WTC11 (cell line): Measurements from ENCODE around the gene MIPEP. TPM values are rescaled to one million over a fixed set of nuclear protein-coding genes. Genes with fewer than 3 reads are reported as not detected.

ENCODE experiments used
- ATAC-seq: fragments of 200-7000 bp; cut with Tn5 transposase; 2 replicates; pipeline ENCODE4 v1.10.0; 2021; ENCODE audit warnings: mild to moderate bottlenecking, moderate library complexity
- CTCF ChIA-PET: fragments of 300-600 bp; sonication (Branson Sonifier 250); formaldehyde crosslinking; loops from one replicate; lab custom pipeline; 2021; ENCODE audit warnings: antibody characterized with exemption; lab: Charles Lee
- POLR2A ChIA-PET: fragments of 350-600 bp; sonication (Branson Sonifier 250); formaldehyde crosslinking; loops from one replicate; lab custom pipeline; 2021; ENCODE audit warnings: antibody characterized with exemption; lab: Charles Lee
- DNase-seq: peaks from one replicate; pipeline ENCODE4 v3.0.0; 2021; ENCODE audit warnings: low spot score
- H3K27ac Mint-ChIP-seq: 2 replicates; pipeline ENCODE4 v1.8.0; 2021; ENCODE audit warnings: mixed read lengths
- H3K27me3 Mint-ChIP-seq: 2 replicates; pipeline ENCODE4 v1.8.0; 2021; ENCODE audit warnings: low read depth, mild to moderate bottlenecking, moderate library complexity, mixed read lengths
- H3K36me3 Mint-ChIP-seq: 2 replicates; pipeline ENCODE4 v1.8.0; 2021; ENCODE audit warnings: mixed read lengths
- H3K4me1 Mint-ChIP-seq: 2 replicates; pipeline ENCODE4 v1.8.0; 2022; ENCODE audit warnings: mixed read lengths
- H3K4me3 Mint-ChIP-seq: 2 replicates; pipeline ENCODE4 v1.8.0; 2021; ENCODE audit warnings: mild to moderate bottlenecking, moderate library complexity, mixed read lengths
- H3K9me3 Mint-ChIP-seq: 2 replicates; pipeline ENCODE4 v1.8.0; 2021; ENCODE audit warnings: mixed read lengths
- ESRRA ChIP-seq: sonication (generic); formaldehyde crosslinking; IDR thresholded peaks from 2 replicates; pipeline ENCODE4 v1.8.1; 2022; ENCODE audit warnings: mild to moderate bottlenecking, missing genetic modification reagents, borderline replicate concordance
- ETV6 ChIP-seq: sonication (generic); formaldehyde crosslinking; IDR thresholded peaks from 2 replicates; pipeline ENCODE4 v1.8.1; 2022; ENCODE audit warnings: mild to moderate bottlenecking, missing genetic modification reagents
- FOXP1 ChIP-seq: sonication (generic); formaldehyde crosslinking; IDR thresholded peaks from 2 replicates; pipeline ENCODE4 v1.8.0; 2022; ENCODE audit warnings: missing genetic modification reagents, mild to moderate bottlenecking, moderate library complexity, borderline replicate concordance
- GABPB1 ChIP-seq: sonication (generic); formaldehyde crosslinking; IDR thresholded peaks from 2 replicates; pipeline ENCODE4 v1.8.1; 2023; ENCODE audit warnings: mild to moderate bottlenecking, missing genetic modification reagents
- NR3C1 ChIP-seq: sonication (generic); formaldehyde crosslinking; conservative IDR thresholded peaks from 2 replicates; pipeline ENCODE4 v1.8.1; 2023; ENCODE audit warnings: low read depth, mild to moderate bottlenecking, missing genetic modification reagents
- SMAD3 ChIP-seq: sonication (generic); formaldehyde crosslinking; IDR thresholded peaks from 2 replicates; pipeline ENCODE4 v1.8.0; 2022; ENCODE audit warnings: missing genetic modification reagents, mild to moderate bottlenecking, borderline replicate concordance
- total RNA-seq: library from RNA; stranded (reverse); gene quantifications from 3 replicates; pipeline ENCODE4 v1.2.3, GENCODE V29; 2021
- TF ChIP-seq, protein P1 (sequence below): sonication (generic); formaldehyde crosslinking; IDR thresholded peaks from 2 replicates; pipeline ENCODE4 v1.8.1; 2023; ENCODE audit warnings: mild to moderate bottlenecking, missing genetic modification reagents, moderate library complexity
- TF ChIP-seq, protein P2 (sequence below): sonication (generic); formaldehyde crosslinking; IDR thresholded peaks from 2 replicates; pipeline ENCODE4 v1.8.1; 2022; ENCODE audit warnings: mild to moderate bottlenecking, missing genetic modification reagents, moderate library complexity, borderline replicate concordance
- TF ChIP-seq, protein P3 (sequence below): fragments of 200-600 bp; IDR thresholded peaks from 2 replicates; pipeline ENCODE4 v1.8.0; 2022; ENCODE audit warnings: antibody characterized with exemption
- TF ChIP-seq, protein P4 (sequence below): sonication (generic); formaldehyde crosslinking; IDR thresholded peaks from 2 replicates; pipeline ENCODE4 v1.8.1; 2022; ENCODE audit warnings: low read depth, missing genetic modification reagents, borderline replicate concordance
- TF ChIP-seq, protein P5 (sequence below): fragments of 250-450 bp; sonication (Bioruptor Pico); IDR thresholded peaks from 2 replicates; pipeline ENCODE4 v1.9.0; 2021; ENCODE audit warnings: moderate library complexity, mild to moderate bottlenecking, inconsistent platforms, borderline replicate concordance
- TF ChIP-seq, protein P6 (sequence below): sonication (generic); formaldehyde crosslinking; IDR thresholded peaks from 2 replicates; pipeline ENCODE4 v1.8.0; 2023; ENCODE audit warnings: missing genetic modification reagents, mild to moderate bottlenecking, borderline replicate concordance

Gene MIPEP
- total RNA-seq, 1 experiment from 2014 or later: 30.5 TPM

DNA sequence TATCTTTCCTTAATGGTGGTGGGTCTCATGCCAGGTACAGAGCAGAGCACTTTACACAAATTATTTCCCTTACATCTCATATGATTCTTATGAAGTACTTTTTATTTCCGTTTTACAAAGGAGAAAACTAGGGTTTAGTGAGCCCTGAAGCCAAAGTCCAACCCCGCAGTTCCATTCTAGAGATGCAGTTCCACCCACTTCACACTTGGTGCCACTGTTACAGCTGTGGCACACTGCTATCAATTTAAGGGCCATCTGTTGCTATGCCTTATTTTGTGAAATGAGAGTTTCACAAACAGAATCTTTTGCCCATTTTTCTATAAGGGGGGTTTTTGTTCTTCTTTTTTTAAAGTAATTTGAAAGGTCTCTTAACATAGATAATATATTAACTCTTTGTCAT lies 12.9 kb downstream of the MIPEP start:
- TF ChIP-seq, protein P1, sequence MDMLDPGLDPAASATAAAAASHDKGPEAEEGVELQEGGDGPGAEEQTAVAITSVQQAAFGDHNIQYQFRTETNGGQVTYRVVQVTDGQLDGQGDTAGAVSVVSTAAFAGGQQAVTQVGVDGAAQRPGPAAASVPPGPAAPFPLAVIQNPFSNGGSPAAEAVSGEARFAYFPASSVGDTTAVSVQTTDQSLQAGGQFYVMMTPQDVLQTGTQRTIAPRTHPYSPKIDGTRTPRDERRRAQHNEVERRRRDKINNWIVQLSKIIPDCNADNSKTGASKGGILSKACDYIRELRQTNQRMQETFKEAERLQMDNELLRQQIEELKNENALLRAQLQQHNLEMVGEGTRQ (CRISPR knock-in tag): no peak
- TF ChIP-seq ESRRA (CRISPR knock-in tag): no peak
- TF ChIP-seq, protein P2, sequence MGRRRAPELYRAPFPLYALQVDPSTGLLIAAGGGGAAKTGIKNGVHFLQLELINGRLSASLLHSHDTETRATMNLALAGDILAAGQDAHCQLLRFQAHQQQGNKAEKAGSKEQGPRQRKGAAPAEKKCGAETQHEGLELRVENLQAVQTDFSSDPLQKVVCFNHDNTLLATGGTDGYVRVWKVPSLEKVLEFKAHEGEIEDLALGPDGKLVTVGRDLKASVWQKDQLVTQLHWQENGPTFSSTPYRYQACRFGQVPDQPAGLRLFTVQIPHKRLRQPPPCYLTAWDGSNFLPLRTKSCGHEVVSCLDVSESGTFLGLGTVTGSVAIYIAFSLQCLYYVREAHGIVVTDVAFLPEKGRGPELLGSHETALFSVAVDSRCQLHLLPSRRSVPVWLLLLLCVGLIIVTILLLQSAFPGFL (CRISPR knock-in tag): no peak
- TF ChIP-seq, all 79 proteins: peak for 0
- Mint-ChIP-seq H3K27ac (no peak overlapping the region), H3K36me3 (peaks cover 11% of the 10 kb centered on the region), H3K4me3 (no peak overlapping the region), H3K4me1 (no peaks in the 10 kb centered on the region), H3K27me3 (no peaks in the 10 kb centered on the region), H3K9me3 (no peaks in the 10 kb centered on the region)
- CTCF ChIA-PET: interaction anchor here (0.9 to 1.8 kb wide), 2 partner anchors 13 to 298 kb away, joined by 3 to 8 read pairs; partner anchors contain the start of gene MIPEP
- no peak for DNase-seq
- POLR2A ChIA-PET: no interaction called here
- ATAC-seq: peak; percentile 43; the same call in 1 of the 2 replicates

DNA sequence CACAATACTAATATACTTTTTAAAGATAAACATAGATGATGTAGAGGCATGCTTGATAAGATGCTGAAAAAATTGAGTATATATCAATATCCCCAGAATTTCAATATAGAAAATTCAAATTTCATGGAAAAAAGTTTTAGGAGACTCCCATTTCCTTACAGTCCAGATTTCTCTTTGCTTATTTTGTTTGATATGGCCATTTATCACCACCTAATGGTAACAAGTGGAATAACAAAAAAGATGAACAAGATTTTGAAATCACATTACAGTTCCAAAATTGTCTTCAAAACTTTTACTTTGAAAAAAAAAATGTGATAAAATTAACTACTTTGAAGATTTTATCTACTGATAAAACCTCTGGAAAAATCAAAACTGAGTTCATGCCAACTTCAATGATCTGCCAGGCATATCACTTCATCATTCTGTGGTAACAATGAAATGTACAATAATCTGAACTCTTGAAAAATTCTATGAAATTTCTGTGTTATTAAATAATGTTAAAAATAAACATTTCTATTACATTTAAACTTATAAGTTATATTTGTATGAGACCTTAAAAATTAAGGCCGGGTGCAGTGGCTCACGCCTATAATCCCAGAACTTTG lies 17.5 kb downstream of the MIPEP start:
- Mint-ChIP-seq H3K36me3 (no peaks in the 10 kb centered on the region), H3K27me3 (no peaks in the 10 kb centered on the region), H3K9me3 (no peaks in the 10 kb centered on the region), H3K4me3 (no peak overlapping the region), H3K27ac (no peak overlapping the region), H3K4me1 (no peaks in the 10 kb centered on the region)
- ChIA-PET POLR2A (no interaction called here), CTCF (no interaction called here)
- DNase-seq: no peak
- no peak for ATAC-seq
- no peak for TF ChIP-seq ETV6 (CRISPR knock-in tag)
- TF ChIP-seq, protein P3, sequence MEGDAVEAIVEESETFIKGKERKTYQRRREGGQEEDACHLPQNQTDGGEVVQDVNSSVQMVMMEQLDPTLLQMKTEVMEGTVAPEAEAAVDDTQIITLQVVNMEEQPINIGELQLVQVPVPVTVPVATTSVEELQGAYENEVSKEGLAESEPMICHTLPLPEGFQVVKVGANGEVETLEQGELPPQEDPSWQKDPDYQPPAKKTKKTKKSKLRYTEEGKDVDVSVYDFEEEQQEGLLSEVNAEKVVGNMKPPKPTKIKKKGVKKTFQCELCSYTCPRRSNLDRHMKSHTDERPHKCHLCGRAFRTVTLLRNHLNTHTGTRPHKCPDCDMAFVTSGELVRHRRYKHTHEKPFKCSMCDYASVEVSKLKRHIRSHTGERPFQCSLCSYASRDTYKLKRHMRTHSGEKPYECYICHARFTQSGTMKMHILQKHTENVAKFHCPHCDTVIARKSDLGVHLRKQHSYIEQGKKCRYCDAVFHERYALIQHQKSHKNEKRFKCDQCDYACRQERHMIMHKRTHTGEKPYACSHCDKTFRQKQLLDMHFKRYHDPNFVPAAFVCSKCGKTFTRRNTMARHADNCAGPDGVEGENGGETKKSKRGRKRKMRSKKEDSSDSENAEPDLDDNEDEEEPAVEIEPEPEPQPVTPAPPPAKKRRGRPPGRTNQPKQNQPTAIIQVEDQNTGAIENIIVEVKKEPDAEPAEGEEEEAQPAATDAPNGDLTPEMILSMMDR: 0 out of 2 replicates have a peak, but pooled peaks have one; percentile 13

DNA sequence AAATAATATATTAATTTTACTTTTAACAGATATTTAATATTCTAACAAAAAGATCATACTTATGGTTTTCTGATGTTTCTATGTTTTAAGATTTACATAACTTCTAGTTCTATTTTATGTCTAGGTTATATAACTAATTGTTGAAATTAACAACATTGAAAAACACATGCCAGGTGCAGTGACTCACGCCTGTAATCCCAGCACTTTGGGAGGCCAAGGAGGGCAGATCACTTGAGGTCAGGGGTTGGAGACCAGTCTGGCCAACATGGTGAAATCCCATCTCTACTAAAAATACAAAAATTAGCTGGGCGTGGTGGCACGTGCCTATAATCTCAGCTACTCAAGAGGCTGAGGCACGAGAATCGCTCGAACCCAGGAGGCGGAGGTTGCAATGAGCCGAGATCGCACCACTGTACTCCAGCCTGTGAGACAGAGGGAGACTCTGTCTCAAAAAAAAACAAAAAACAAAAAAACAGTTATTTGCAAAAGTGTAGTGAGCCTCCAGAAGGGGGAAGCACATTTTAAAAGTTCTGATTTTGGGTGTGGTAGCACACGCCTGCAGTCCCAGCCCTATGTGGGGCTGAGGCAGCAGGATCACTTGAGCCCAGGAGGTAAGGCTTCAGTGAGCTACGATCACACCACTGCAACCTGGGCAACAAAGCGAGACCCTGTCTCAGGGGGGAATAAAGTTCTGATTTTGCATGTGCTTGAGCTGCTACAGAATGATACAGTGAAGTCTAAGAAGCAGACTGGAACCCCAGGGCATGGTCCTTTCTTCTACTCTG lies 18.7 kb downstream of the MIPEP start:
- Mint-ChIP-seq H3K4me3 (no peak overlapping the region), H3K36me3 (no peaks in the 10 kb centered on the region), H3K9me3 (no peaks in the 10 kb centered on the region), H3K27me3 (no peaks in the 10 kb centered on the region), H3K4me1 (no peaks in the 10 kb centered on the region), H3K27ac (no peak overlapping the region)
- CTCF ChIA-PET: no interaction called here
- ATAC-seq (no peak), DNase-seq (no peak)
- TF ChIP-seq, protein P4, sequence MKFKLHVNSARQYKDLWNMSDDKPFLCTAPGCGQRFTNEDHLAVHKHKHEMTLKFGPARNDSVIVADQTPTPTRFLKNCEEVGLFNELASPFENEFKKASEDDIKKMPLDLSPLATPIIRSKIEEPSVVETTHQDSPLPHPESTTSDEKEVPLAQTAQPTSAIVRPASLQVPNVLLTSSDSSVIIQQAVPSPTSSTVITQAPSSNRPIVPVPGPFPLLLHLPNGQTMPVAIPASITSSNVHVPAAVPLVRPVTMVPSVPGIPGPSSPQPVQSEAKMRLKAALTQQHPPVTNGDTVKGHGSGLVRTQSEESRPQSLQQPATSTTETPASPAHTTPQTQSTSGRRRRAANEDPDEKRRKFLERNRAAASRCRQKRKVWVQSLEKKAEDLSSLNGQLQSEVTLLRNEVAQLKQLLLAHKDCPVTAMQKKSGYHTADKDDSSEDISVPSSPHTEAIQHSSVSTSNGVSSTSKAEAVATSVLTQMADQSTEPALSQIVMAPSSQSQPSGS (CRISPR knock-in tag): no peak
- TF ChIP-seq, protein P5, sequence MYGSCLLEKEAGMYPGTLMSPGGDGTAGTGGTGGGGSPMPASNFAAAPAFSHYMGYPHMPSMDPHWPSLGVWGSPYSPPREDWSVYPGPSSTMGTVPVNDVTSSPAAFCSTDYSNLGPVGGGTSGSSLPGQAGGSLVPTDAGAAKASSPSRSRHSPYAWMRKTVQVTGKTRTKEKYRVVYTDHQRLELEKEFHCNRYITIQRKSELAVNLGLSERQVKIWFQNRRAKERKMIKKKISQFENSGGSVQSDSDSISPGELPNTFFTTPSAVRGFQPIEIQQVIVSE: no peak
- TF ChIP-seq GABPB1 (CRISPR knock-in tag) (no peak), FOXP1 (CRISPR knock-in tag) (no peak)
- POLR2A ChIA-PET: no interaction called here

DNA sequence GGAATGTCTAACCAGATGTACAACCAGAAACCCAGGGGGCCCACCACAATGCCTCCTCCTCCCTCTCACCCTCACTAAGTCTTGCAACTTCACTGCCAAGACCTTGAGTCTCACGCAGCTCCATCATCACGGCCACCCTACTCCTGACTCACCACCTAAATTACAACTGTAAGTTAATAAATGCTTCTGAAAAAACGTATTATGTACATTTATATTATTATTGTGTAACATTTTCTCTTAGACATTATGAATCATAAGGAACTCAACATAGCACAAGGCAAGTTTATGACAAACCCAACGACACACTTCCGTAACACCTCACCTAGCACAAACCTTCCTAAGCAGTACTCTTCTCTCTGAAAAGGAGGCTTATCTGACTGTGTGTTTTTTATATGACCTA lies 20.7 kb downstream of the MIPEP start:
- H3K27ac Mint-ChIP-seq: no peak overlapping the region
- H3K9me3 Mint-ChIP-seq: no peaks in the 10 kb centered on the region
- POLR2A ChIA-PET: no interaction called here
- no peak overlapping the region for H3K4me3 Mint-ChIP-seq
- no peak for DNase-seq
- no peaks in the 10 kb centered on the region for H3K36me3 Mint-ChIP-seq
- H3K27me3 Mint-ChIP-seq: no peaks in the 10 kb centered on the region
- H3K4me1 Mint-ChIP-seq: no peaks in the 10 kb centered on the region
- CTCF ChIA-PET: interaction anchor here (0.9 to 1.6 kb wide), 5 partner anchors 20 to 401 kb away, joined by 3 to 4 read pairs (median 3); partner anchors contain the start of gene MIPEP
- ATAC-seq: no peak
- no peak for TF ChIP-seq GABPB1 (CRISPR knock-in tag)
- no peak for TF ChIP-seq SMAD3
- TF ChIP-seq, protein P6, sequence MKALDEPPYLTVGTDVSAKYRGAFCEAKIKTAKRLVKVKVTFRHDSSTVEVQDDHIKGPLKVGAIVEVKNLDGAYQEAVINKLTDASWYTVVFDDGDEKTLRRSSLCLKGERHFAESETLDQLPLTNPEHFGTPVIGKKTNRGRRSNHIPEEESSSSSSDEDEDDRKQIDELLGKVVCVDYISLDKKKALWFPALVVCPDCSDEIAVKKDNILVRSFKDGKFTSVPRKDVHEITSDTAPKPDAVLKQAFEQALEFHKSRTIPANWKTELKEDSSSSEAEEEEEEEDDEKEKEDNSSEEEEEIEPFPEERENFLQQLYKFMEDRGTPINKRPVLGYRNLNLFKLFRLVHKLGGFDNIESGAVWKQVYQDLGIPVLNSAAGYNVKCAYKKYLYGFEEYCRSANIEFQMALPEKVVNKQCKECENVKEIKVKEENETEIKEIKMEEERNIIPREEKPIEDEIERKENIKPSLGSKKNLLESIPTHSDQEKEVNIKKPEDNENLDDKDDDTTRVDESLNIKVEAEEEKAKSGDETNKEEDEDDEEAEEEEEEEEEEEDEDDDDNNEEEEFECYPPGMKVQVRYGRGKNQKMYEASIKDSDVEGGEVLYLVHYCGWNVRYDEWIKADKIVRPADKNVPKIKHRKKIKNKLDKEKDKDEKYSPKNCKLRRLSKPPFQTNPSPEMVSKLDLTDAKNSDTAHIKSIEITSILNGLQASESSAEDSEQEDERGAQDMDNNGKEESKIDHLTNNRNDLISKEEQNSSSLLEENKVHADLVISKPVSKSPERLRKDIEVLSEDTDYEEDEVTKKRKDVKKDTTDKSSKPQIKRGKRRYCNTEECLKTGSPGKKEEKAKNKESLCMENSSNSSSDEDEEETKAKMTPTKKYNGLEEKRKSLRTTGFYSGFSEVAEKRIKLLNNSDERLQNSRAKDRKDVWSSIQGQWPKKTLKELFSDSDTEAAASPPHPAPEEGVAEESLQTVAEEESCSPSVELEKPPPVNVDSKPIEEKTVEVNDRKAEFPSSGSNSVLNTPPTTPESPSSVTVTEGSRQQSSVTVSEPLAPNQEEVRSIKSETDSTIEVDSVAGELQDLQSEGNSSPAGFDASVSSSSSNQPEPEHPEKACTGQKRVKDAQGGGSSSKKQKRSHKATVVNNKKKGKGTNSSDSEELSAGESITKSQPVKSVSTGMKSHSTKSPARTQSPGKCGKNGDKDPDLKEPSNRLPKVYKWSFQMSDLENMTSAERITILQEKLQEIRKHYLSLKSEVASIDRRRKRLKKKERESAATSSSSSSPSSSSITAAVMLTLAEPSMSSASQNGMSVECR (CRISPR knock-in tag): no peak
- TF ChIP-seq NR3C1: no peak
